HepG2 (cell line): ENCODE results near the gene ARIH1. TPM values are rescaled to one million over a fixed set of nuclear protein-coding genes. Genes with fewer than 3 reads are reported as not detected.

ENCODE experiments used
- ATAC-seq: fragments of 200-7000 bp; cut with Tn5 transposase; 3 replicates; pipeline ENCODE4 v1.9.1; 2020; ENCODE audit warnings: mild to moderate bottlenecking, moderate library complexity
- BruUV-seq: library from RNA; stranded (reverse); fragments of 400-500 nt; replicated peaks from 2 replicates; lab custom pipeline; 2021; lab: Mats Ljungman, UMichigan
- CTCF ChIA-PET: fragments of 300-600 bp; formaldehyde crosslinking; extraction: SDS; loops from one replicate; lab custom pipeline; 2021; ENCODE audit warnings: low total read pairs, inconsistent platforms, low intra/inter-chr PET ratio; lab: Yijun Ruan, JAX
- POLR2A ChIA-PET: fragments of 350-600 bp; sonication (Branson Sonifier 250); formaldehyde crosslinking; loops from one replicate; lab custom pipeline; 2020; ENCODE audit warnings: antibody characterized with exemption, inconsistent platforms; lab: Yijun Ruan, JAX
- DNase-seq: peaks from one replicate; pipeline ENCODE4 v3.0.0-alpha.2; 2015; ENCODE audit warnings: low spot score
- FAIRE-seq: peaks from 3 replicates; lab custom pipeline; 2011; peaks lifted over from hg19 to GRCh38; lab: Jason Lieb, UNC
- H2AFZ ChIP-seq: one replicate; pipeline ENCODE4 v1.6.1; 2011; ENCODE audit warnings: low read length, inconsistent platforms
- H3K27ac ChIP-seq: fragments of 300-600 bp; 3 replicates; pipeline ENCODE4 v1.8.0; 2011; ENCODE audit warnings: mixed run types, mild to moderate bottlenecking, mixed read lengths, low read length, inconsistent platforms; ENCODE audit not compliant: insufficient read depth; ENCODE audit errors: extremely low read length
- H3K27me3 ChIP-seq, 2 experiments: fragments of 200-600 bp in 1 of 2; 2 replicates in 1 of 2; 3 replicates in 1 of 2; pipeline versions ENCODE4 v1.6.0 to v1.8.0; 2011; ENCODE audit warnings: low read length in 2 of 2, mild to moderate bottlenecking in 2 of 2, moderate library complexity in 2 of 2, inconsistent platforms in 1 of 2; ENCODE audit not compliant: insufficient read depth in 2 of 2, control insufficient read depth in 1 of 2
- H3K36me3 ChIP-seq, 2 experiments: fragments of 200-600 bp in 1 of 2; replicated peaks in 1 of 2; 2 replicates in 1 of 2; 3 replicates in 1 of 2; pipeline versions ENCODE4 v1.5.1 to v1.8.0; 2011; ENCODE audit warnings: low read length in 2 of 2, inconsistent platforms in 1 of 2; ENCODE audit not compliant: insufficient read depth in 2 of 2, control insufficient read depth in 1 of 2
- H3K4me1 ChIP-seq: 2 replicates; pipeline ENCODE4 v1.5.1; 2012; ENCODE audit warnings: low read length, inconsistent platforms; ENCODE audit not compliant: insufficient read depth
- H3K4me2 ChIP-seq: 2 replicates; pipeline ENCODE4 v1.6.0; 2011; ENCODE audit warnings: low read depth, low read length, inconsistent platforms
- H3K4me3 ChIP-seq, 3 experiments: fragments of 200-600 bp in 1 of 3; sonication (generic), shearing (Covaris generic) in 1 of 3; replicated peaks in 1 of 3; 2 replicates each; pipeline ENCODE4 v1.5.1; 2011 to 2016; ENCODE audit warnings: low read length in 3 of 3, inconsistent platforms in 2 of 3, low read depth in 2 of 3, mild to moderate bottlenecking in 2 of 3, control low read depth in 1 of 3, mixed read lengths in 1 of 3; ENCODE audit not compliant: insufficient read depth in 1 of 3
- H3K79me2 ChIP-seq: one replicate; pipeline ENCODE4 v1.6.1; 2011; ENCODE audit warnings: low read length, inconsistent platforms; ENCODE audit not compliant: insufficient read depth
- H3K9ac ChIP-seq: 2 replicates; pipeline ENCODE4 v1.6.0; 2011; ENCODE audit warnings: mild to moderate bottlenecking, low read depth, low read length, inconsistent platforms; ENCODE audit not compliant: insufficient read depth
- H3K9me3 ChIP-seq: 2 replicates; pipeline ENCODE4 v1.5.1; 2012; ENCODE audit warnings: mild to moderate bottlenecking, low read length
- H4K20me1 ChIP-seq: 2 replicates; pipeline ENCODE4 v1.6.0; 2011; ENCODE audit warnings: inconsistent platforms, mild to moderate bottlenecking, low read length, moderate library complexity; ENCODE audit not compliant: insufficient read depth
- AGO2 ChIP-seq: fragments of 200-400 bp; formaldehyde crosslinking; optimal IDR thresholded peaks from 2 replicates; pipeline ENCODE3; 2017; ENCODE audit warnings: mild to moderate bottlenecking, low read depth, low read length, moderate library complexity
- FLYWCH1 ChIP-seq: sonication (generic); formaldehyde crosslinking; IDR thresholded peaks from 2 replicates; pipeline ENCODE4 v1.8.1; 2023; ENCODE audit warnings: mild to moderate bottlenecking, missing genetic modification reagents
- FOXJ3 ChIP-seq: sonication (generic); formaldehyde crosslinking; IDR thresholded peaks from 2 replicates; pipeline ENCODE4 v1.4.0; 2020; ENCODE audit warnings: missing genetic modification reagents, mild to moderate bottlenecking, borderline replicate concordance
- HIC2 ChIP-seq: sonication (generic); formaldehyde crosslinking; IDR thresholded peaks from 2 replicates; pipeline ENCODE4 v1.9.0; 2022; ENCODE audit warnings: low read depth, missing genetic modification reagents
- KAT8 ChIP-seq: IDR thresholded peaks from 2 replicates; pipeline ENCODE4 v1.6.1; 2016; ENCODE audit warnings: missing genetic modification reagents, missing compliant biosample characterization
- LCORL ChIP-seq, 2 experiments: fragments of 450-650 bp in 1 of 2; sonication (generic) in 1 of 2; formaldehyde crosslinking in 1 of 2; IDR thresholded peaks; 2 replicates each; pipeline versions ENCODE4 v1.5.0 to v1.6.1; 2017 to 2020; ENCODE audit warnings: antibody characterized with exemption in 1 of 2, missing genetic modification reagents in 1 of 2
- RFX5 ChIP-seq: IDR thresholded peaks from 2 replicates; pipeline ENCODE4 v1.6.1; 2011; ENCODE audit warnings: low read depth, low read length, improper control_type of control experiment
- SOX5 ChIP-seq: IDR thresholded peaks from 2 replicates; pipeline ENCODE4 v1.6.1; 2016; ENCODE audit warnings: borderline replicate concordance
- SRF ChIP-seq: IDR thresholded peaks from 2 replicates; pipeline ENCODE4 v1.6.1; 2011; ENCODE audit warnings: mild to moderate bottlenecking, low read depth, low read length, moderate library complexity
- TRIM22 ChIP-seq: fragments of 450-650 bp; IDR thresholded peaks from 2 replicates; pipeline ENCODE4 v1.6.1; 2017
- ZBTB14 ChIP-seq: sonication (generic); formaldehyde crosslinking; IDR thresholded peaks from 2 replicates; pipeline ENCODE4 v1.4.0; 2020; ENCODE audit warnings: missing genetic modification reagents
- ZNF280B ChIP-seq: sonication (generic); formaldehyde crosslinking; IDR thresholded peaks from 2 replicates; pipeline ENCODE4 v1.5.0; 2020; ENCODE audit warnings: missing genetic modification reagents, mild to moderate bottlenecking, borderline replicate concordance
- ZNF687 ChIP-seq: sonication (generic); formaldehyde crosslinking; IDR thresholded peaks from 2 replicates; pipeline ENCODE4 v1.5.1; 2020; ENCODE audit warnings: mild to moderate bottlenecking, missing genetic modification reagents, moderate library complexity
- WGBS: methylation state at CpG from one replicate; pipeline ENCODE4 v1.1.6; 2017; ENCODE audit warnings: low lambda C conversion rate; 5-methylcytosine and 5-hydroxymethylcytosine counted together
- in situ Hi-C: cut with HindIII; loops from 2 replicates; pipeline ENCODE4 v1.10.0; 2017; ENCODE audit warnings: low pct_unique_long_range_greater_than_20kb; ENCODE audit not compliant: extremely low pct_ligation_motif_present
- intact Hi-C: fragments of 100-400 bp; cut with micrococcal nuclease; formaldehyde crosslinking; loops from one replicate; pipeline ENCODE4 v1.10.0; 2022; ENCODE audit not compliant: unreplicated experiment
- polyA plus RNA-seq, 8 experiments: library from polyadenylated mRNA; depleted of rRNA in 3 of 8; stranded (reverse) in 7 of 8; unstranded in 1 of 8; fragments of >200 nt; fragmentation: Illumina TruSeq in 4 of 8; extraction: Trizol in 4 of 8; gene quantifications; 2 replicates each; pipeline versions ENCODE4 v1.2.1 to v1.2.3, GENCODE V29; 2011 to 2016; ENCODE audit warnings: low read depth in 4 of 8, missing spikeins in 1 of 8, mixed read lengths in 1 of 8; ENCODE audit not compliant: insufficient read depth in 1 of 8
- total RNA-seq, 5 experiments: library from RNA; depleted of rRNA; stranded (reverse); fragments of >200 nt; fragmentation: Illumina TruSeq; extraction: Trizol; gene quantifications; 2 replicates each; pipeline ENCODE4 v1.2.3, GENCODE V29; 2016; ENCODE audit warnings: low read depth in 1 of 5

Gene ARIH1
- total and polyA plus RNA-seq, 2 of the 13 experiments (the other 11 are each of a cell fraction or from before 2014, with no cell fraction given) = 38.8 to 59.8 TPM

DNA sequence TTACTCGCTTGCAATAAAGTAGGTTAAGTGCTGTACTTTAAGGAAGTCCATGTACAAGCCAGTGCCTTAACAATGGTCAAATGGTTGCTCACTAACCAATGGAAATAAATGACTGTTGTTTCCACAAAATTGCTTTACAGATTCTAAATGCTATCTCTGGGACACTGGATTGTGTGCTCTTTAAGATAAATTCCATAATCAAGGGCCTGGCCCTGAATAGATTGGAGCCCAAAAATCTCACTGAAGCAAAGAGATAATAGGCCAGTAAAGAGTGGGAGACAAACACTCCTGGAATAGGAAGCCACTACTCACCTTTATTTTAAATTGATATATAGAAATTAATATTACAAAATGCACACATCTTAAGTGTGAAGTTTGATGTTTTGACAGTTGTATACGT lies 118.0 kb downstream of the ARIH1 start:
- no peak overlapping the region for H3K9ac ChIP-seq
- WGBS = 94% methylated on average over 2 of the region's 2 CpGs
- H2AFZ ChIP-seq = no peak overlapping the region
- no peak for DNase-seq
- TF ChIP-seq FOXJ3 (CRISPR knock-in tag) = no peak
- TF ChIP-seq ZNF687 (CRISPR knock-in tag) = no peak
- TF ChIP-seq ZNF280B (CRISPR knock-in tag) = no peak
- no peak for TF ChIP-seq SRF
- TF ChIP-seq TRIM22 = no peak
- TF ChIP-seq LCORL (IDR thresholded peaks at IDR 0.05) = no peak
- TF ChIP-seq LCORL (CRISPR knock-in tag; IDR thresholded peaks at IDR 0.05) = no peak
- no peak for TF ChIP-seq RFX5
- no peak for TF ChIP-seq ZBTB14
- TF ChIP-seq FLYWCH1 (CRISPR knock-in tag) = no peak
- TF ChIP-seq SOX5 (CRISPR knock-in tag) = no peak
- TF ChIP-seq AGO2 = no peak
- TF ChIP-seq KAT8 (CRISPR knock-in tag) = no peak
- no peak for TF ChIP-seq HIC2 (CRISPR knock-in tag)
- H3K4me1 ChIP-seq = no peaks in the 10 kb centered on the region
- H3K27me3 ChIP-seq = no peaks in the 10 kb centered on the region
- ChIA-PET POLR2A (no interaction called here), CTCF (no interaction called here)
- in situ Hi-C loops (no loop called here), intact Hi-C loops (no loop called here)
- H3K79me2 ChIP-seq = no peaks in the 10 kb centered on the region
- BruUV-seq = no TSS peak
- no peak for ATAC-seq
- no peaks in the 10 kb centered on the region for H4K20me1 ChIP-seq
- H3K36me3 ChIP-seq = no peaks in the 10 kb centered on the region
- no peak overlapping the region for H3K27ac ChIP-seq
- H3K4me3 ChIP-seq = no peak overlapping the region
- no peak for FAIRE-seq
- no peak overlapping the region for H3K4me2 ChIP-seq
- H3K9me3 ChIP-seq = no peaks in the 10 kb centered on the region
